GM18526 (cell line): ENCODE data around the gene ENKUR.

Experiments
- POLR2A ChIP-seq: IDR thresholded peaks from 3 replicates; pipeline ENCODE4 v1.6.1; 2011; ENCODE audit not compliant: insufficient read length; ENCODE audit errors: extremely low read depth

ENKUR gene

GRCh38 chr10:24992512-24993133 is 23.3 kb downstream of the ENKUR start:
- no peak for TF ChIP-seq POLR2A

- no peak for TF ChIP-seq POLR2A
These were observed 24.7 kb downstream of the ENKUR start for GRCh38 chr10:24991298-24991697.

- TF ChIP-seq POLR2A = no peak
These were observed 26.1 kb downstream of the ENKUR start for GRCh38 chr10:24989867-24990266.

GRCh38 chr10:24988831-24989640 is 26.9 kb downstream of the ENKUR start:
- TF ChIP-seq POLR2A = no peak

GRCh38 chr10:24984906-24985305 is 31.1 kb downstream of the ENKUR start:
- TF ChIP-seq POLR2A = no peak

GRCh38 chr10:24983946-24984345 is 32.0 kb downstream of the ENKUR start:
- TF ChIP-seq POLR2A = no peak

- no peak for TF ChIP-seq POLR2A
These were observed 32.8 kb downstream of the ENKUR start for GRCh38 chr10:24983130-24983529.

GRCh38 chr10:24982319-24983112 is 33.4 kb downstream of the ENKUR start:
- no peak for TF ChIP-seq POLR2A

- TF ChIP-seq POLR2A = no peak
These were observed 34.7 kb downstream of the ENKUR start for GRCh38 chr10:24981161-24981710.

- TF ChIP-seq POLR2A = no peak
These were observed 36.3 kb downstream of the ENKUR start for GRCh38 chr10:24979685-24980084.

- TF ChIP-seq POLR2A = no peak
These were observed 41.0 kb downstream of the ENKUR start for GRCh38 chr10:24974976-24975375.

GRCh38 chr10:24973163-24973562 is 42.8 kb downstream of the ENKUR start:
- TF ChIP-seq POLR2A = no peak

- TF ChIP-seq POLR2A = no peak
These were observed 44.6 kb downstream of the ENKUR start for GRCh38 chr10:24971374-24971773.

- TF ChIP-seq POLR2A = no peak
These were observed 46.1 kb downstream of the ENKUR start for GRCh38 chr10:24969841-24970281.

- TF ChIP-seq POLR2A = no peak
These were observed 47.6 kb downstream of the ENKUR start for GRCh38 chr10:24968349-24968748.
